GM12875 (cell line): Measurements from ENCODE around the gene PLXNA3.
A peak's percentile ranks its signal among the peaks of the same experiment; 100 is the strongest.

ENCODE experiments used
- H3K4me3 ChIP-seq: one replicate; pipeline ENCODE4 v1.5.1; 2011; ENCODE audit warnings: low read depth, low read length, control low read depth
- TF ChIP-seq, protein P1 (sequence below): IDR thresholded peaks from 2 replicates; pipeline ENCODE4 v1.5.1; 2011; ENCODE audit warnings: low read depth, mild to moderate bottlenecking, control low read depth, inconsistent platforms, low read length, moderate library complexity, borderline replicate concordance; ENCODE audit not compliant: insufficient read depth

The PLXNA3 gene

DNA sequence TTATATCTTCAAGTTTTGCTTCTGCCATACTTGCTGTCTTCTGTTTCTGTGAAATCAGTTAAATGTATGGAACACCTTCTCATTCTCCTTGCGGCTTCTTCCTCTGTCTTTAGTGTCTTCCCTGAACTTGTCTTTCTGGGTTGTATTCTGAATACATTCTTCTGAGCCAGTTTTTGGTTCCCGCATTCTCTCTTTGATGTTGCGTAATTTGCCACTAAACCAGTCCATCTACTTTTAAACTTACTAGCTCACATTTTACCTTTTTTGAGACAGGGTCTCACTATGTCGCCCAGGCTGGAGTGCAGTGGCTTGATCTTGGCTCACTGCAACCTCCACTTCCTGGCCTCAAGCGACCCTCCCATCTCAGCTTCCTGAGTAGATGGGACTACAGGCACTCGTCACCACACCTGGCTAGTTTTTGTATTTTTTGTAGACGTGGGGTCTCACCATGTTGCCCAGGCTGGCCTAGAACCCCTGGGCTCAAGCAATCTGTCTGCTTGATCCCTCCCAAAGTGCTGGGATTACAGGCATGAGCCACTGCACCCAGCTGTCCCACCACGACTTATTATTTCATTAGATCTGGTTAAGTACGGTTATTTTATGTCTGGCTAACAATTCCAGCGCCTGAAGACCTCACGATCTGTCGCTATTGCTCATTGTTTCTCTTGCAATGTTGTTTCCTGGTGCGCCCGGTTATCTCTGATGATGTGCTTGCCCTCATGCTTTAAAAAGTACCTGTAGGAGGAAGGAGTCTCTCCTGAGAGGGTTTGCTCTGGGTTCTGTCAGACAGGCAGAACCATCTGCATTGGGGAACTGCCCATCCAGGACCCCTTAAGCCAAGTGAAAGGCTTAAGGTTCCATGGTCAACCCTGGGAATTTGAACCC is 67.8 kb downstream of the PLXNA3 start:
- TF ChIP-seq, protein P1, sequence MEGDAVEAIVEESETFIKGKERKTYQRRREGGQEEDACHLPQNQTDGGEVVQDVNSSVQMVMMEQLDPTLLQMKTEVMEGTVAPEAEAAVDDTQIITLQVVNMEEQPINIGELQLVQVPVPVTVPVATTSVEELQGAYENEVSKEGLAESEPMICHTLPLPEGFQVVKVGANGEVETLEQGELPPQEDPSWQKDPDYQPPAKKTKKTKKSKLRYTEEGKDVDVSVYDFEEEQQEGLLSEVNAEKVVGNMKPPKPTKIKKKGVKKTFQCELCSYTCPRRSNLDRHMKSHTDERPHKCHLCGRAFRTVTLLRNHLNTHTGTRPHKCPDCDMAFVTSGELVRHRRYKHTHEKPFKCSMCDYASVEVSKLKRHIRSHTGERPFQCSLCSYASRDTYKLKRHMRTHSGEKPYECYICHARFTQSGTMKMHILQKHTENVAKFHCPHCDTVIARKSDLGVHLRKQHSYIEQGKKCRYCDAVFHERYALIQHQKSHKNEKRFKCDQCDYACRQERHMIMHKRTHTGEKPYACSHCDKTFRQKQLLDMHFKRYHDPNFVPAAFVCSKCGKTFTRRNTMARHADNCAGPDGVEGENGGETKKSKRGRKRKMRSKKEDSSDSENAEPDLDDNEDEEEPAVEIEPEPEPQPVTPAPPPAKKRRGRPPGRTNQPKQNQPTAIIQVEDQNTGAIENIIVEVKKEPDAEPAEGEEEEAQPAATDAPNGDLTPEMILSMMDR, result no peak
- H3K4me3 ChIP-seq, result no peak overlapping the region

DNA sequence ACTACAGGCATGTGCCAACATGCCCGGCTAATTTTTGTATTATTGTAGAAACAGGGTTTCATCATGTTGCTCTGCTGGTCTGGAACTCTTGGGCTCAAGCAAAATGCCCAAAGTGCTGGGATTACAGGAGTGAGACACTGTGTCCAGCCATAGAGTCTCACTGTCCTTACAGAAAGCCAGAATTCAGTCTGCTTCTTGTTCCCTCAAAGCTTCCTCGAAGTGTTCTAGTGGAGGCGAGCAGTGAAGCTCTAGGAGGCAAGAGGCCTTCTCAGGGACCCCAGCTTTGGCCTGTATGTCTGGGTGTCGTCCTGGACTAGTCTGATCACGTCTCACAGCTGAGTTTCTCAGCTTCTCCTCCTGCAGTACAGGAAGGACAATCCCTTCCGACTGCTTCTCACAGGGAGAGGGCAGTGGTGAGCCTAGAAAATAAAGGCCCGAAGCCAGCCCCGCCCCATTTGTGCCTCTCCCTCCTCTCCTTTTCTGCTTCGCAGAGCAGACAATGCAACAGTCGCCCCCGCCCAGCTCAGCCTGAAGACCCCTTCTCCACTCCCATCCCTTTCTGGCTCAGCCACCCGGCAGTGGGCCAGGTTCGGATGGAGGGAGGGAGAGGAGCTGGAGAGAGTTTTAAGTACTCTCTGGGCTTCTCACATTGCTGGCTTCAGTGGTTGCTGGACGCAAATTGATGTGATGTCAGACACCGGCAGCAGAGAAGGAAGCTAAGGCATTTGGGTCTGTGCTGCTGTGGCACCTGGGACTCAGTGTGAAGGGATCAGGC is 69.0 kb downstream of the PLXNA3 start:
- no peak overlapping the region for H3K4me3 ChIP-seq
- TF ChIP-seq, protein P1, result peak; percentile 46; the same call in 1 of the 2 replicates
